ENCODE results near the gene DPYSL5.
"Not testable (repeated sequence)": the region's sequence is repeated elsewhere in the genome, so short reads cannot be mapped to it uniquely, and the experiment has no call there.

DPYSL5 gene

GRCh38 chr2:26917135-26917836, 69.4 kb downstream of the DPYSL5 start:
- H3K4me3 Mint-ChIP-seq: no peak overlapping the region
- no peak for DNase-seq (ENCODE audit: low spot score in 2 of 2)
- H3K9me3 Mint-ChIP-seq: no peaks in the 10 kb centered on the region
- H3K36me3 Mint-ChIP-seq (ENCODE audit: insufficient read depth): no peaks in the 10 kb centered on the region
- peaks cover 24% of the 10 kb centered on the region for H3K27me3 Mint-ChIP-seq
- H3K27ac Mint-ChIP-seq (ENCODE audit: low read depth): no peak overlapping the region
- H3K4me1 Mint-ChIP-seq: no peaks in the 10 kb centered on the region
- no peak for ATAC-seq (replicated peaks; ENCODE audit: extremely low read depth, poor library complexity, severe bottlenecking)

- no peak overlapping the region for H3K4me3 Mint-ChIP-seq
- no peak overlapping the region for H3K27ac Mint-ChIP-seq (ENCODE audit: low read depth)
- H3K4me1 Mint-ChIP-seq: no peaks in the 10 kb centered on the region
- no peaks in the 10 kb centered on the region for H3K36me3 Mint-ChIP-seq (ENCODE audit: insufficient read depth)
- peaks cover 39% of the 10 kb centered on the region for H3K27me3 Mint-ChIP-seq
- no peak for DNase-seq (ENCODE audit: low spot score in 2 of 2)
- no peak for ATAC-seq (replicated peaks; ENCODE audit: extremely low read depth, poor library complexity, severe bottlenecking)
- no peaks in the 10 kb centered on the region for H3K9me3 Mint-ChIP-seq
Observed at GRCh38 chr2:26921323-26921722, 73.4 kb downstream of the DPYSL5 start.

DNA sequence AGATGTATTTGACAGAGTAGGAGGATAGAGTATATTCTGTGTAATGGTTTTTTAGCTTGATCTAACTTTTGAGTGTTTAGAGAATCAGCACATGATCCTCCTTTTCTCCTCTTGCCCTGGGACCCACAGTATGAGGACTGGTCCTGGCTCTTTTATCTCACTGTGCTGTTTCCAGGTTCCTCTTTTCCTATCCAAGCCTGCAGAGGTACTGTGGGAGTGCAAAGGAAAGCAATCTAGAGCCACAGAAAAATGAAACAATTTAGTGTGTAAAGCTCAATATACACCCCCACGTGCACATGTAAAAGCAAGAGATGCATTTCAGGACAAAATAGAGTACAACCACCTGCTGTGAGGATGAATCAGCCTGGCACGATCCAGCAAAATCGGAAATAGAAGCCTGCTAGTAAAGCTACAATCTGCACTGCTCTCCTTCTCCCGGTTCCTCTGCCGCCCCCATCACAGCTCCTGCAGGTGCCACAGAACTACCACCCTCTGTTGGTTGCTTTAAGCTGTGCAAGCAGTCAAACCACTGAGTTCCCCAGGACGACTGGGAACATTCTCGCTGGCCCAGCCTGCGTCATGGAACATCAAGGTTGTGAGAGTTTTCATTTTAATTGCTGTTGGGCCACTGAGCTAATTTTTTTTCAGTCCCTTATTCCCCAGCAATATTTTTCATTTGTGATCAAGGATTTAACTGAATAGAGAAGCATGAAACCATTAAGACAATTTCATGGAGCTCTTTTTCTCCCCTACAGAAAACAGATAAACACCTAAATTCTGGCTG, 74.7 kb downstream of the DPYSL5 start:
- H3K27me3 Mint-ChIP-seq: peaks cover 39% of the 10 kb centered on the region
- ATAC-seq (replicated peaks; ENCODE audit: extremely low read depth, poor library complexity, severe bottlenecking) (no peak), DNase-seq (ENCODE audit: low spot score in 2 of 2) (no peak)
- H3K4me1 Mint-ChIP-seq: no peaks in the 10 kb centered on the region
- no peak overlapping the region for H3K27ac Mint-ChIP-seq (ENCODE audit: low read depth)
- no peaks in the 10 kb centered on the region for H3K9me3 Mint-ChIP-seq
- no peak overlapping the region for H3K4me3 Mint-ChIP-seq
- no peaks in the 10 kb centered on the region for H3K36me3 Mint-ChIP-seq (ENCODE audit: insufficient read depth)

GRCh38 chr2:26923189-26923466, 75.2 kb downstream of the DPYSL5 start:
- H3K9me3 Mint-ChIP-seq; DNase-seq (ENCODE audit: low spot score in 2 of 2); H3K4me3 Mint-ChIP-seq; H3K4me1 Mint-ChIP-seq; ATAC-seq (replicated peaks; ENCODE audit: extremely low read depth, poor library complexity, severe bottlenecking); H3K36me3 Mint-ChIP-seq (ENCODE audit: insufficient read depth); H3K27ac Mint-ChIP-seq (ENCODE audit: low read depth): not testable (repeated sequence)
- peaks cover 39% of the 10 kb centered on the region for H3K27me3 Mint-ChIP-seq

GRCh38 chr2:26924731-26925099, 76.8 kb downstream of the DPYSL5 start:
- H3K4me1 Mint-ChIP-seq: no peaks in the 10 kb centered on the region
- H3K27me3 Mint-ChIP-seq: peaks cover 45% of the 10 kb centered on the region
- no peak overlapping the region for H3K4me3 Mint-ChIP-seq
- no peak overlapping the region for H3K27ac Mint-ChIP-seq (ENCODE audit: low read depth)
- ATAC-seq (replicated peaks; ENCODE audit: extremely low read depth, poor library complexity, severe bottlenecking): no peak
- H3K9me3 Mint-ChIP-seq: no peaks in the 10 kb centered on the region
- no peaks in the 10 kb centered on the region for H3K36me3 Mint-ChIP-seq (ENCODE audit: insufficient read depth)
- DNase-seq (ENCODE audit: low spot score in 2 of 2): no peak

- DNase-seq (ENCODE audit: low spot score in 2 of 2): no peak
- Mint-ChIP-seq H3K4me1 (no peaks in the 10 kb centered on the region), H3K27ac (ENCODE audit: low read depth) (no peak overlapping the region), H3K27me3 (peaks cover 50% of the 10 kb centered on the region), H3K4me3 (no peak overlapping the region), H3K9me3 (no peaks in the 10 kb centered on the region), H3K36me3 (ENCODE audit: insufficient read depth) (no peaks in the 10 kb centered on the region)
- ATAC-seq (replicated peaks; ENCODE audit: extremely low read depth, poor library complexity, severe bottlenecking): no peak
Observed at GRCh38 chr2:26925100-26925791, 77.3 kb downstream of the DPYSL5 start.

GRCh38 chr2:26927221-26927620, 79.3 kb downstream of the DPYSL5 start:
- no peaks in the 10 kb centered on the region for H3K4me1 Mint-ChIP-seq
- peaks cover 2% of the 10 kb centered on the region for H3K36me3 Mint-ChIP-seq (ENCODE audit: insufficient read depth)
- no peak for ATAC-seq (replicated peaks; ENCODE audit: extremely low read depth, poor library complexity, severe bottlenecking)
- H3K9me3 Mint-ChIP-seq: no peaks in the 10 kb centered on the region
- peaks cover 39% of the 10 kb centered on the region for H3K27me3 Mint-ChIP-seq
- no peak overlapping the region for H3K4me3 Mint-ChIP-seq
- H3K27ac Mint-ChIP-seq (ENCODE audit: low read depth): no peak overlapping the region
- DNase-seq (ENCODE audit: low spot score in 2 of 2): no peak

DNA sequence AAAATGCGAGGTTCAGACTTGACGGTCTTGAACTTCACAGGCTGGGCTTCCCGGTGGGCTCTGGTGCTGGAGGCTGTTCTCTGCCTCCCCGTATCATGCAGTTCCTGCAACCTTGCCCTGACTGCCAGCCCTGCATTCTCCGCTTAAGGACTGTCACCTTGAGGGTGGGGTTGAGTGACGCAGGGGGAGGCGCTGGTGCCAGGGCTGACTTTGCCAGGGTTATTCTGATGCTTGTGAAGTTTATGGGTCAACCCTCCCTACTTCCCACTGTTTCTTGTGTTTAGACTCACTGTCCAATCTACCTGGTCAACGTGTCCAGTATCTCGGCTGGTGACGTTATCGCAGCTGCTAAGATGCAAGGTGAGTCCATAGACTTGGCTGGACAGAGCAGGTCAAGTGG, 85.0 kb downstream of the DPYSL5 start:
- H3K27me3 Mint-ChIP-seq: peaks cover 36% of the 10 kb centered on the region
- no peaks in the 10 kb centered on the region for H3K4me1 Mint-ChIP-seq
- no peaks in the 10 kb centered on the region for H3K9me3 Mint-ChIP-seq
- H3K36me3 Mint-ChIP-seq (ENCODE audit: insufficient read depth): peaks cover 5% of the 10 kb centered on the region
- no peak for DNase-seq (ENCODE audit: low spot score in 2 of 2)
- ATAC-seq (replicated peaks; ENCODE audit: extremely low read depth, poor library complexity, severe bottlenecking): no peak
- no peak overlapping the region for H3K27ac Mint-ChIP-seq (ENCODE audit: low read depth)
- no peak overlapping the region for H3K4me3 Mint-ChIP-seq

GRCh38 chr2:26933431-26934334, 85.8 kb downstream of the DPYSL5 start:
- ATAC-seq (replicated peaks; ENCODE audit: extremely low read depth, poor library complexity, severe bottlenecking) (no peak), DNase-seq (ENCODE audit: low spot score in 2 of 2) (no peak)
- no peaks in the 10 kb centered on the region for H3K4me1 Mint-ChIP-seq
- H3K27me3 Mint-ChIP-seq: peaks cover 36% of the 10 kb centered on the region
- no peak overlapping the region for H3K27ac Mint-ChIP-seq (ENCODE audit: low read depth)
- no peaks in the 10 kb centered on the region for H3K9me3 Mint-ChIP-seq
- no peak overlapping the region for H3K4me3 Mint-ChIP-seq
- peaks cover 5% of the 10 kb centered on the region for H3K36me3 Mint-ChIP-seq (ENCODE audit: insufficient read depth)

DNA sequence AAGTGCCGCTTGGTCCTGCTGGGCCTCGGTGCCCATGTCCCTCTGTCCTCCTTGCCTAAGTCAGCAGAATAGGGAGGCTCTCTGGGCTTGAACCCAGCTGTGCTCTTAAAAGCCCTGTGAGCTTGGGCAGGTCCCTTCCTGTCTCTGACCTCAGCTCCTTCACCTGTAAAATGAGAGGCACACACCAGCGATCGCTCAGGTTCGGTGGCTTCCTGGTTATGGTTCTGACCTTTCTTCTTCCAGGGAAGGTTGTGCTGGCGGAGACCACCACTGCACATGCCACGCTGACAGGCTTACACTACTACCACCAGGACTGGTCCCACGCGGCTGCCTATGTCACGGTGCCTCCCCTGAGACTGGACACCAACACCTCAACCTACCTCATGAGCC, 86.4 kb downstream of the DPYSL5 start:
- Mint-ChIP-seq H3K27ac (ENCODE audit: low read depth) (no peak overlapping the region), H3K4me3 (no peak overlapping the region), H3K27me3 (peaks cover 34% of the 10 kb centered on the region), H3K9me3 (no peaks in the 10 kb centered on the region), H3K36me3 (ENCODE audit: insufficient read depth) (peaks cover 5% of the 10 kb centered on the region), H3K4me1 (no peaks in the 10 kb centered on the region)
- DNase-seq (ENCODE audit: low spot score in 2 of 2) (no peak), ATAC-seq (replicated peaks; ENCODE audit: extremely low read depth, poor library complexity, severe bottlenecking) (no peak)

- Mint-ChIP-seq H3K4me1 (no peaks in the 10 kb centered on the region), H3K9me3 (no peaks in the 10 kb centered on the region), H3K36me3 (ENCODE audit: insufficient read depth) (peaks cover 5% of the 10 kb centered on the region), H3K27me3 (peaks cover 27% of the 10 kb centered on the region), H3K4me3 (no peak overlapping the region), H3K27ac (ENCODE audit: low read depth) (no peak overlapping the region)
- ATAC-seq (replicated peaks; ENCODE audit: extremely low read depth, poor library complexity, severe bottlenecking) (no peak), DNase-seq (ENCODE audit: low spot score in 2 of 2) (no peak)
Observed at GRCh38 chr2:26934985-26935384, 87.1 kb downstream of the DPYSL5 start.

DNA sequence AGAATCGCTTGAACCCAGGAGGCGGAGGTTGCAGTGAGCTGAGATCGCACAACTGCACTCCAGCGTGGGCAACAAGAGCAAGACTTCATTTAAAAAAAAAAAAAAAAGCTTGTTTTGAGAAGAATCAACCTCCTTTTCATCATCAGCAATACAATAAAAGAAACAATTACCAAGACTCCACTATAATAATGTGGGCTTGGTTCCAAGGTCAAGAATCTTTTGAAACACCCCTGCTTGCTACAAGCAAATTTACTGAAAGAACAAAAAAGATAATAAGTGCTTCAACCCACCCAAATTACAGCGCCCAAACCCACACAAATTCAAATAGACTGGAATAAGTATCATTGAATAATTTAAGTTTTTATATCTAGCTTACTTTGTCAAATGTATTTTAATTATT, 88.9 kb downstream of the DPYSL5 start:
- H3K27me3 Mint-ChIP-seq: peaks cover 23% of the 10 kb centered on the region
- no peaks in the 10 kb centered on the region for H3K4me1 Mint-ChIP-seq
- peaks cover 2% of the 10 kb centered on the region for H3K36me3 Mint-ChIP-seq (ENCODE audit: insufficient read depth)
- no peak overlapping the region for H3K4me3 Mint-ChIP-seq
- no peak overlapping the region for H3K27ac Mint-ChIP-seq (ENCODE audit: low read depth)
- DNase-seq (ENCODE audit: low spot score in 2 of 2) (no peak), ATAC-seq (replicated peaks; ENCODE audit: extremely low read depth, poor library complexity, severe bottlenecking) (no peak)
- H3K9me3 Mint-ChIP-seq: no peaks in the 10 kb centered on the region
